ENCODE measurements around the gene TFAP2D.

The TFAP2D gene

DNA sequence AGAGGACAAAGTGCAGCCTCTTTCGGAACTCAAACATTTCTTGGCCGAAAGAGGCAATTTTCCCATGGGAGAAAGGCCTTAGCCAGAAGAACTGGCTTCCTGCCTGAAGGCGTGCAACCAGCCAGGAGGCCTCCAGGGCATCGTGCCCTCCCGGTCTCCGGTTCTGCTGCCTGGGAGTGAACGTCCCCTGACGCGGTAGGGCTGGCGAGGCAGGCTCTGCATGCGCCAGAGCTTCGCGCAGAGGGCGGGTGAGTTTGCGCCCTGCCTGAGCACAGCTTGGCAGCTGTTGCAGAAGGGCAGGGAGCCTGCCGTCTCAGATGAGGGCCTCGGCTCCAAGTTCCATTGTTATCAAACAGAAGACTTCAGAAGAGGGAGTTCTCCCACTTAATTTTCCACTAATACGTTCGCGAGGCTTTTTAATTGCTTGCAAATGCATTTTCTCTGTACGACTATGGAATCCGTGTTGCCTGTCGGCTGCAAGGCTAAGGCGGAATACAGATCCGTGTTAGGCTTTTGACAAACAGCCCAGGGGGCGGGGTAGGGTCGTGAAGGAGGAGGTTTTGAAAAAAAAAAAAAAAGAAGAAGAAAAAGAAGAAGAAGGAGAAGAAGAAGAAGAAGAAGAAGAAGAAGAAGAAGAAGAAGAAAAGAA lies 5.5 kb upstream of the TFAP2D start:
- Histone ChIP-seq H3K27me3 (ENCODE audit: control insufficient read depth in 1 of 2, insufficient read depth in 2 of 2, low read length in 2 of 2) (peaks cover 19 to 28% of the 10 kb centered on the region in 2 donors), H3K4me3 (ENCODE audit: low read length in 2 of 2) (peak overlapping the region in 1 of 2 donors; percentile 40), H3K27ac (ENCODE audit: low read length) (no peak overlapping the region)

DNA sequence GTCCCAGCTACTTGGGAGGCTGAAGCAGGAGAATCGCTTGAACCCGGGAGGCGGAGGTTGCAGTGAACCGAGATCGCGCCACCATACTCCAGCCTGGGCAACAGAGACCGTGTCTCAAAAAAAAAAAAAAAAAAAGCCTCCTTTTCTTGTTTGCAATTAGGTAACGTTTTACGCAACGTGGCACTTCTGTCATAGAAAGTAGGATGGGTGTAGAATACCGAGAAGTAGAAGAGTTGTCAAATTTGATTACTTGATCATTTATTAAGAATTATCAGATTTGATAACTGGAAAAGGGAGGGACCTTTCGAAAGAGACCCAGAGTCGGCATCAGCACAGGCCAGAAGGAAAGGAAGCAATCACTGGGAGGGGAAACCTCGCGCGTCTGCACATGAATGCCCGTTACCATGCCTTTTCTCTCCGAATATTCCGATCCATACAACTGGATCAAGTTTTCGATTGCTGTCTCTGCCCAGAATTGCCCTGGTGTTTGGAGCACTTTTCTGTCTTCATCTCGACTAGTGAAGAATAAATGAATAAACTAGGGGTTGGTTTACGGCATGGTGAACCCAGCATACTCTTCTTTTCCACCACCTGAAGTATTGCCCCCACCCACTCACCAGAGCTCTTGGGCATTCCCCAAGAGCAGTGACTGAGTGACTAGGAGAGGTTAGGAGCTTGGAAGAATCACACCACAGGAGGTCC lies 4.5 kb upstream of the TFAP2D start:
- no peak overlapping the region for H3K27ac ChIP-seq (ENCODE audit: low read length)
- H3K9me3 ChIP-seq (ENCODE audit: control insufficient read depth in 2 of 2, low read length in 2 of 2): no peaks in the 10 kb centered on the region
- no peak overlapping the region for H3K9ac ChIP-seq (ENCODE audit: low read length in 2 of 2)
- H3K27me3 ChIP-seq (ENCODE audit: control insufficient read depth in 1 of 2, insufficient read depth in 2 of 2, low read length in 2 of 2): peaks cover 19 to 29% of the 10 kb centered on the region in 2 donors
- no peaks in the 10 kb centered on the region for H3K4me1 ChIP-seq (ENCODE audit: control insufficient read depth, insufficient read depth, low read length)
- no peak overlapping the region for H3K4me3 ChIP-seq (ENCODE audit: low read length in 2 of 2)
- H3K36me3 ChIP-seq (ENCODE audit: control insufficient read depth in 2 of 2, insufficient read depth in 2 of 2, low read length in 2 of 2): no peaks in the 10 kb centered on the region

More for the DNA sequence above, 5.5 kb upstream of the TFAP2D start:
- no peak overlapping the region for H3K9ac ChIP-seq (ENCODE audit: low read length in 2 of 2)
- H3K36me3 ChIP-seq (ENCODE audit: control insufficient read depth in 2 of 2, insufficient read depth in 2 of 2, low read length in 2 of 2): no peaks in the 10 kb centered on the region
- no peaks in the 10 kb centered on the region for H3K4me1 ChIP-seq (ENCODE audit: control insufficient read depth, insufficient read depth, low read length)
- no peaks in the 10 kb centered on the region for H3K9me3 ChIP-seq (ENCODE audit: control insufficient read depth in 2 of 2, low read length in 2 of 2)

DNA sequence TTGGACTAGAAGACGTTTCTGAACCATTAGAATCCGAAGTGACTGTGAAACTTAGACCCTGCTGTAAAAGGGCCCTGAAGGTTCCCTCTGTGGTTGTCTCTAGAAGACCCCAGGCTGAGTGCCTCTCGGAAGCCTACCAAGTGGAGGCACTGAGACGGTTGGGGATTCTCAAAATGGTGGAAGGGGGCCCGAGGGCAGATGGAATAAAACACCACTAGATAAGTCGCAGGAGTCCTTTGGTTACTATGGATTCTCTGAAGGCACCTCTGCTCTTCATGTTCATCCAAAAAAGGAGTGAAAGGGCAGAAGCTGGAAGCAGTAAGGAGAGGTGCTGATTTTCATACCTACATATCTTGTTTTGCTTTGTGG lies 4.0 kb upstream of the TFAP2D start:
- Histone ChIP-seq H3K36me3 (ENCODE audit: control insufficient read depth in 2 of 2, insufficient read depth in 2 of 2, low read length in 2 of 2) (no peaks in the 10 kb centered on the region), H3K4me3 (ENCODE audit: low read length in 2 of 2) (no peak overlapping the region), H3K27ac (ENCODE audit: low read length) (no peak overlapping the region), H3K4me1 (ENCODE audit: control insufficient read depth, insufficient read depth, low read length) (no peaks in the 10 kb centered on the region), H3K9me3 (ENCODE audit: control insufficient read depth in 2 of 2, low read length in 2 of 2) (no peaks in the 10 kb centered on the region), H3K9ac (ENCODE audit: low read length in 2 of 2) (no peak overlapping the region), H3K27me3 (ENCODE audit: control insufficient read depth in 1 of 2, insufficient read depth in 2 of 2, low read length in 2 of 2) (peaks cover 19 to 29% of the 10 kb centered on the region in 2 donors)

DNA sequence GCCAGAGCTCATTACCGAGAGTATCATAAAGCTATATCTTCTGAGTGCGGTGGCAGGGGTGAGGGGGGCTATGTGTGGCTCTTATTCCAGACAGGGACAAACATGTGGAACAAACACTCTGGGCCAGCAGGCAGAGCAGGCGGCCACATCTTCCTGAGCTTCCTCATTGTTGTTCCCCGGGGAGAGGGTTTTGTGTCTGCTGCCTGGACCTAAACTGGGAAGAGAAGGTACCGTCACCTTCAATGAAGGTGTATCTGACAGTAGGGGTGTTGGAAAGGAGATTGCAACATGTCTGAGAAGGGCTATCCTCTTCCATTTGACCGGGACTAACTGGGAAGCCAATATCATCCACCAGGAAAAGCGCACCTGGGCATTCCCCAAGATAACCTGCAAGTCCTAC lies 1.6 kb upstream of the TFAP2D start:
- H3K27ac ChIP-seq (ENCODE audit: low read length): no peak overlapping the region
- no peaks in the 10 kb centered on the region for H3K4me1 ChIP-seq (ENCODE audit: control insufficient read depth, insufficient read depth, low read length)
- H3K27me3 ChIP-seq (ENCODE audit: control insufficient read depth in 1 of 2, insufficient read depth in 2 of 2, low read length in 2 of 2): peaks cover 22 to 35% of the 10 kb centered on the region in 2 donors
- H3K36me3 ChIP-seq (ENCODE audit: control insufficient read depth in 2 of 2, insufficient read depth in 2 of 2, low read length in 2 of 2): no peaks in the 10 kb centered on the region
- H3K9ac ChIP-seq (ENCODE audit: low read length in 2 of 2): no peak overlapping the region
- H3K4me3 ChIP-seq (ENCODE audit: low read length in 2 of 2): no peak overlapping the region
- H3K9me3 ChIP-seq (ENCODE audit: control insufficient read depth in 2 of 2, low read length in 2 of 2): no peaks in the 10 kb centered on the region

DNA sequence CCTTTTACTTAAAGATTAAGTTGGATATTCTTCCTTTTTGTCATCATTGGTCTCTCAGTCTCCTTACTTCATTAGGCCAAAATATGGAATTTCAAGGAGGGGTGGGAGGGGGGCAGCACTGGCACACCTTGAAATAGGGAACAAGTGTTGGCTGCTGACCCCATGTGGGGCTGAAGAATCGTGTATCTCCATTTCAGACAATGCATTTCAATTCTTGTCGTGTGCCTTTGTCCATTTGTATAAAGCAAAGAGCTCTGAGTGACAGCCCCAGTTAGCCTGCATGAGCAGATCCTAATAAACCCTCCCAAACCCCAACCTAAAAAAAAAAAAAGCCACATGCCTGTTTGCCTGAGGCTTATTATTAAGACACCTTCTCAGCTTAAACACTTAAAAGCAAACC lies 1.0 kb upstream of the TFAP2D start:
- Histone ChIP-seq H3K9me3 (ENCODE audit: control insufficient read depth in 2 of 2, low read length in 2 of 2) (no peaks in the 10 kb centered on the region), H3K4me3 (ENCODE audit: low read length in 2 of 2) (no peak overlapping the region), H3K27ac (ENCODE audit: low read length) (no peak overlapping the region), H3K4me1 (ENCODE audit: control insufficient read depth, insufficient read depth, low read length) (no peaks in the 10 kb centered on the region), H3K36me3 (ENCODE audit: control insufficient read depth in 2 of 2, insufficient read depth in 2 of 2, low read length in 2 of 2) (no peaks in the 10 kb centered on the region), H3K9ac (ENCODE audit: low read length in 2 of 2) (no peak overlapping the region), H3K27me3 (ENCODE audit: control insufficient read depth in 1 of 2, insufficient read depth in 2 of 2, low read length in 2 of 2) (peaks cover 18 to 38% of the 10 kb centered on the region in 2 donors)

DNA sequence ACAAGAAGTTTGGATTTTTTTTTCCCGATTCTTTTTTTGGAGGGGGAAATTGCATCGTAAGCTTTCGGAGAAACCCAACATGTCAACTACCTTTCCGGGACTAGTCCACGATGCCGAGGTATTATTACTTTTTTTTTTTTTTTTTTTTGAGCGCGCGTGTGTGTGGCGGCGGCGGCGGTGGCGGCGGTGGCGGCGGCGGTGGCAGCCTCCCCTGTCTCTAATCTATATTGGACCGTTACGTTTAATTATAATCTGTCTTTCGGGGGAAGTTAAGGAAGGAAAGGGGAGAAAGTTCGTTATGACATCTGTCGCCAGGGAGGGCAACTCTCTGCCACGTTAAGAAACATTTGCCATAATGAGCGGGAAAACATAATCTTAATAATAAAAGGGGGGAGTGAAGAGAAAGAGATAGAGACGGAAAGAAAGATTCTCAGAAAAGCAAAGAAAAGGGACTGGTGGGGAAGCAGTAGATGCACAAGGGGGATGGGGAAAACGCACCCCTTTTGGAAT lies 706 bp downstream of the TFAP2D start:
- Histone ChIP-seq H3K4me3 (ENCODE audit: low read length in 2 of 2) (no peak overlapping the region), H3K27me3 (ENCODE audit: control insufficient read depth in 1 of 2, insufficient read depth in 2 of 2, low read length in 2 of 2) (peaks cover 16 to 40% of the 10 kb centered on the region in 2 donors)

DNA sequence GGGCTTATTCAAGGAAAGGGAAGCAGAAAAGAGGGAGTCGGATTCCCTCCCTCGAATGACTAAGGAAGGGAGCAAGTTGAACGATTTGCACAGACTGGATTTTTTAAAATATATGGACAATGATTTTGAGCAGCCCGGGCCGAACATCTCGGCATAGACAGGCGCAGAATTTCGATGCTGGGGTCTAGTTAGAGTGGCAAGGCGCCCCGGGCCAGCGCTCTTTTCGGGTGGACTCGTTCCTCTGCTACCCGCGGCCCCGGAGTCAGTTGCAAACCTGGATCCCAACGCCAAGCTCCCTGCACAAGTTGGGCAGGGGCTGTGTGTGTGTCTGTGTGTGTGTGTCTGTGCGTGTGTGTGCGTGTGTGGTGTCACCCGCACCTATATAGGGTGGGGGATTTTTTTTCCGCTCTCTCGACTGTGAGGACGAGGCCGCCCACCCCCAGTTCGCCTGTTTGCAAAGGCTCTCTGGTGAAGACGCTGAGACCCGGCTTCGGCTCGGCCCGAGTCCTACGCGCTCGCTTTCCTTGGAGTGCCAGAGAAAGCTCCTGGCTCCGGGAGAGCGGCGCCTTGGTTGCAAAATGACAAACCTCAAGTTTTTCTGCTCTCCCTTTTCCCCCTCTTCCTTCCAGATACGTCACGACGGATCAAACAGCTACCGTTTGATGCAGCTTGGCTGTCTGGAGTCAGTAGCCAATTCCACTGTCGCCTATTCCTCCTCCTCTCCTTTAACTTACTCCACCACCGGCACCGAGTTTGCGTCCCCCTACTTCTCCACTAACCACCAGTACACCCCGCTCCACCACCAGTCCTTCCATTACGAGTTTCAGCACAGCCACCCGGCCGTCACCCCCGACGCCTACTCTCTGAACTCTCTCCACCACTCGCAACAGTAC lies 1.4 kb downstream of the TFAP2D start:
- Histone ChIP-seq H3K36me3 (ENCODE audit: control insufficient read depth in 2 of 2, insufficient read depth in 2 of 2, low read length in 2 of 2) (no peaks in the 10 kb centered on the region), H3K27me3 (ENCODE audit: control insufficient read depth in 1 of 2, insufficient read depth in 2 of 2, low read length in 2 of 2) (peaks cover 16 to 35% of the 10 kb centered on the region in 2 donors), H3K9ac (ENCODE audit: low read length in 2 of 2) (no peak overlapping the region), H3K4me3 (ENCODE audit: low read length in 2 of 2) (no peak overlapping the region), H3K9me3 (ENCODE audit: control insufficient read depth in 2 of 2, low read length in 2 of 2) (no peaks in the 10 kb centered on the region), H3K27ac (ENCODE audit: low read length) (no peak overlapping the region), H3K4me1 (ENCODE audit: control insufficient read depth, insufficient read depth, low read length) (no peaks in the 10 kb centered on the region)

More for the DNA sequence above, 706 bp downstream of the TFAP2D start:
- no peak overlapping the region for H3K27ac ChIP-seq (ENCODE audit: low read length)
- no peaks in the 10 kb centered on the region for H3K4me1 ChIP-seq (ENCODE audit: control insufficient read depth, insufficient read depth, low read length)
- no peak overlapping the region for H3K9ac ChIP-seq (ENCODE audit: low read length in 2 of 2)
- H3K36me3 ChIP-seq (ENCODE audit: control insufficient read depth in 2 of 2, insufficient read depth in 2 of 2, low read length in 2 of 2): no peaks in the 10 kb centered on the region
- no peaks in the 10 kb centered on the region for H3K9me3 ChIP-seq (ENCODE audit: control insufficient read depth in 2 of 2, low read length in 2 of 2)

DNA sequence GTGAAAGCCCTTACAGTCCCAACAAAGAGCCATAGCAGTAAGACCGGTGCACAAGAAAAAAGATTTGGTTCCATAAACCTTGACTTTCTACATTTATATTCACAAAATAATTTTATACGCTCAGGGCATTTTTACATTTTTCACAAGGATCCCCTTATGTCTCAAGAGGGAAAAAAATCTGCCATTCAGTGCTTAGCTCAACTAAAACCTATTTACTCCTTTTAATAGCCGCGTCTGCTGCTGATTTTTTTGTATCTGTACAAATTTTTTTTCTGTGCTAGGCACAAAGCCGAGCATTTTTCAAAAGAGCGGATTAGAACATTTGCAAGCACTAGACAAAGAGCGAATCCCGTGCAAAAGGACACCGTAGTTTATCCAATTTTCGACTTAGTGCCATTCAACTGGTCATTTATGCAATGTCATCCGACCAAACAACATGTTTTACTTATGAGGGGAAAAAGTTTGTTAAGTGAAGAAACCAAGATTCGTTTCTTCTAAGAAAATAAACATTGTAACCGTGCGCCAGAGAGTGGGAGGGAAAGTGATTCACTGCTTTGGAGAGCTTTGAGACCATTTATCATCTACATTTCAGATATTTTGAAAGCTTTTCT lies 3.7 kb downstream of the TFAP2D start:
- no peaks in the 10 kb centered on the region for H3K4me1 ChIP-seq (ENCODE audit: control insufficient read depth, insufficient read depth, low read length)
- H3K36me3 ChIP-seq (ENCODE audit: control insufficient read depth in 2 of 2, insufficient read depth in 2 of 2, low read length in 2 of 2): no peaks in the 10 kb centered on the region
- no peak overlapping the region for H3K9ac ChIP-seq (ENCODE audit: low read length in 2 of 2)
- no peak overlapping the region for H3K4me3 ChIP-seq (ENCODE audit: low read length in 2 of 2)
- no peaks in the 10 kb centered on the region for H3K9me3 ChIP-seq (ENCODE audit: control insufficient read depth in 2 of 2, low read length in 2 of 2)
- H3K27me3 ChIP-seq (ENCODE audit: control insufficient read depth in 1 of 2, insufficient read depth in 2 of 2, low read length in 2 of 2): peaks cover 23 to 28% of the 10 kb centered on the region in 2 donors
- H3K27ac ChIP-seq (ENCODE audit: low read length): no peak overlapping the region

DNA sequence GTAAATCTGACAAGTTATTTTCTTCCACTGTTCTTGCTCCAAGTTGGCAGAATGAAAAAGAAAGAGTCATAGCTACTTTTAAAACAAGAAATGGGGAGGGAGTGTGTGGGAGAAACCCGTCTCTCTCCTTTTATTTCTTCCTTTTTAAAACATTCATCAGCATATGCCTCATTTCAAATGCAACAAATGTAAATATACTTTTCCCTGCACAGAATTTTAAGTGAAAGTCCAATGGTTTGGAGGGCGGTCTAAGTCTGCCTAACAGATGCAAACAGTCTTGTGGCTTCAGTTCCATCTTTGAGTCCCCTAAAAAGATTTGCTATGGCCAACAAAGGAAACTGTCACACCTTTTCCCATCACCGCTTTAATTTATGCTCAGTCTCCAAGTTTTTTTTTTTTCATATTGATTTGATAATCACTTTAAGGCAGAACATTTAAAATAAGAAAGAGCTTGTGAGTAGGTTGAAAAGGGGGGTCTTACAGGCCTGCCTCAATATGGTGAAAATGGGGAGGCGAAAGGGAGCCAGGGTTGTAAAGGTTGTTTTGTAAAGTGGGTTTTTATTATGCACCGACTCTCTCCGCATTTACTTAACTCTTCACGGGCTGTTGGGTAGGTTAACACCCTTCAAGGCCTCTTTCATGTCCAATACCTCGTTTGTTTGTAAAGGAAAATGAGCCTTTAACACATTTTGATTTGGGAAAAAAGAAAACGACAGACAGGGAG lies 4.6 kb downstream of the TFAP2D start:
- Histone ChIP-seq H3K4me3 (ENCODE audit: low read length in 2 of 2) (no peak overlapping the region), H3K27ac (ENCODE audit: low read length) (no peak overlapping the region), H3K36me3 (ENCODE audit: control insufficient read depth in 2 of 2, insufficient read depth in 2 of 2, low read length in 2 of 2) (no peaks in the 10 kb centered on the region), H3K4me1 (ENCODE audit: control insufficient read depth, insufficient read depth, low read length) (no peaks in the 10 kb centered on the region), H3K9ac (ENCODE audit: low read length in 2 of 2) (no peak overlapping the region), H3K27me3 (ENCODE audit: control insufficient read depth in 1 of 2, insufficient read depth in 2 of 2, low read length in 2 of 2) (peaks cover 25 to 32% of the 10 kb centered on the region in 2 donors), H3K9me3 (ENCODE audit: control insufficient read depth in 2 of 2, low read length in 2 of 2) (no peaks in the 10 kb centered on the region)

DNA sequence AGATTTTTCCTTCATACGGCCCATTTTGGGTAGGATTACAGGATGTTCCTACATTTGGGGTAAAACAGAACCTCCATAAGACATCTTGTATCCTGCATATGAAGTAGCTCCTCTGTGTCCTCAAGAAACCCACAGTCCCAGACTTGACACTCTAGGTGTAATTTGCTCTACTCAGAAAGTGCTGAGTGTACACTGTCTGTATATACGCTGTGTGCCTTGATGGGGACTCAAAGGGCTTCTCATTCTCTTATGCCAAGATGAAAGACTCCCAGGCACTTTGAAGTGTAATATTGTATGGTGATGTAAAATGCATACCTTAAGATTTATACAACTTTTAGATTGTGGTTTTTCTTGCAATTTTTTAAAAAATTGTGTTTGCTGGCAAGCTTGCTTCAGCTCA lies 5.2 kb downstream of the TFAP2D start:
- H3K27me3 ChIP-seq (ENCODE audit: control insufficient read depth in 1 of 2, insufficient read depth in 2 of 2, low read length in 2 of 2): peaks cover 32 to 36% of the 10 kb centered on the region in 2 donors
- H3K36me3 ChIP-seq (ENCODE audit: control insufficient read depth in 2 of 2, insufficient read depth in 2 of 2, low read length in 2 of 2): no peaks in the 10 kb centered on the region
- H3K9me3 ChIP-seq (ENCODE audit: control insufficient read depth in 2 of 2, low read length in 2 of 2): no peaks in the 10 kb centered on the region
- no peaks in the 10 kb centered on the region for H3K4me1 ChIP-seq (ENCODE audit: control insufficient read depth, insufficient read depth, low read length)
- H3K9ac ChIP-seq (ENCODE audit: low read length in 2 of 2): no peak overlapping the region
- H3K27ac ChIP-seq (ENCODE audit: low read length): no peak overlapping the region
- no peak overlapping the region for H3K4me3 ChIP-seq (ENCODE audit: low read length in 2 of 2)
